Measurements from ENCODE around the gene TROAP. TPM values are rescaled to one million over a fixed set of nuclear protein-coding genes. Genes with fewer than 3 reads are reported as not detected.

Gene TROAP
- total RNA-seq, 1 donor from 2014 or later: 66.3 TPM

GRCh38 chr12:49352351-49352750 is 29.3 kb downstream of the TROAP start:
- H3K4me3 Mint-ChIP-seq: no peak overlapping the region
- DNase-seq (ENCODE audit: extremely low spot score, unreplicated experiment): no peak
- H3K4me1 Mint-ChIP-seq (ENCODE audit: unreplicated experiment): peaks cover 1% of the 10 kb centered on the region
- H3K27ac Mint-ChIP-seq: no peak overlapping the region
- no peaks in the 10 kb centered on the region for H3K36me3 Mint-ChIP-seq
- H3K27me3 Mint-ChIP-seq: peaks cover 38% of the 10 kb centered on the region
- H3K9me3 Mint-ChIP-seq: no peaks in the 10 kb centered on the region
- TF ChIP-seq, protein P1, sequence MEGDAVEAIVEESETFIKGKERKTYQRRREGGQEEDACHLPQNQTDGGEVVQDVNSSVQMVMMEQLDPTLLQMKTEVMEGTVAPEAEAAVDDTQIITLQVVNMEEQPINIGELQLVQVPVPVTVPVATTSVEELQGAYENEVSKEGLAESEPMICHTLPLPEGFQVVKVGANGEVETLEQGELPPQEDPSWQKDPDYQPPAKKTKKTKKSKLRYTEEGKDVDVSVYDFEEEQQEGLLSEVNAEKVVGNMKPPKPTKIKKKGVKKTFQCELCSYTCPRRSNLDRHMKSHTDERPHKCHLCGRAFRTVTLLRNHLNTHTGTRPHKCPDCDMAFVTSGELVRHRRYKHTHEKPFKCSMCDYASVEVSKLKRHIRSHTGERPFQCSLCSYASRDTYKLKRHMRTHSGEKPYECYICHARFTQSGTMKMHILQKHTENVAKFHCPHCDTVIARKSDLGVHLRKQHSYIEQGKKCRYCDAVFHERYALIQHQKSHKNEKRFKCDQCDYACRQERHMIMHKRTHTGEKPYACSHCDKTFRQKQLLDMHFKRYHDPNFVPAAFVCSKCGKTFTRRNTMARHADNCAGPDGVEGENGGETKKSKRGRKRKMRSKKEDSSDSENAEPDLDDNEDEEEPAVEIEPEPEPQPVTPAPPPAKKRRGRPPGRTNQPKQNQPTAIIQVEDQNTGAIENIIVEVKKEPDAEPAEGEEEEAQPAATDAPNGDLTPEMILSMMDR (conservative IDR thresholded peaks at IDR 0.05): no peak

DNA sequence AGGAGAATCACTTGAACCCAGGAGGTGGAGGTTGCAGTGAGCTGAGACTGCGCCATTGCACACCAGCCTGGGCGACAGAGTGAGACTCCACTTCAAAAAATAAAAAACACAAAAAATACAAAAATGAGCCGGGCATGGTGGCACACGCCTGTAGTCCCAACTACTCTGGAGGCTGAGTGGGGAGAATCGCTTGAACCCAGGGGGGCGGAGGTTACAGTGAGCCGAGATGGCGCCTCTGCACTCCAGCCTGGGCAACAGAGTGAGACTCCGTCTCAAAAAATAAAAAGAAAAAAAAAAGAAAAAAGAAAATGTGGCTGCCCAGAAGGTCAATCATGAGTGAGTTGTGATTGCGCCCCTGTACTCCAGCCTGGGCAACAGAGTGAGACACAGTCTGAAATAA is 32.9 kb downstream of the TROAP start:
- H3K27ac Mint-ChIP-seq: no peak overlapping the region
- H3K36me3 Mint-ChIP-seq: no peaks in the 10 kb centered on the region
- DNase-seq (ENCODE audit: extremely low spot score, unreplicated experiment): no peak
- TF ChIP-seq, protein P1 (conservative IDR thresholded peaks at IDR 0.05): no peak
- peaks cover 11% of the 10 kb centered on the region for H3K4me1 Mint-ChIP-seq (ENCODE audit: unreplicated experiment)
- no peaks in the 10 kb centered on the region for H3K9me3 Mint-ChIP-seq
- no peak overlapping the region for H3K4me3 Mint-ChIP-seq
- peaks cover 25% of the 10 kb centered on the region for H3K27me3 Mint-ChIP-seq

- TF ChIP-seq, protein P1 (conservative IDR thresholded peaks at IDR 0.05): peak; percentile 75
- DNase-seq (ENCODE audit: extremely low spot score, unreplicated experiment): no peak
- H3K4me3 Mint-ChIP-seq: no peak overlapping the region
- peaks cover 11% of the 10 kb centered on the region for H3K4me1 Mint-ChIP-seq (ENCODE audit: unreplicated experiment)
- H3K9me3 Mint-ChIP-seq: no peaks in the 10 kb centered on the region
- H3K27ac Mint-ChIP-seq: no peak overlapping the region
- H3K36me3 Mint-ChIP-seq: no peaks in the 10 kb centered on the region
- peaks cover 22% of the 10 kb centered on the region for H3K27me3 Mint-ChIP-seq
Measured at GRCh38 chr12:49357103-49357678, 34.1 kb downstream of the TROAP start.

DNA sequence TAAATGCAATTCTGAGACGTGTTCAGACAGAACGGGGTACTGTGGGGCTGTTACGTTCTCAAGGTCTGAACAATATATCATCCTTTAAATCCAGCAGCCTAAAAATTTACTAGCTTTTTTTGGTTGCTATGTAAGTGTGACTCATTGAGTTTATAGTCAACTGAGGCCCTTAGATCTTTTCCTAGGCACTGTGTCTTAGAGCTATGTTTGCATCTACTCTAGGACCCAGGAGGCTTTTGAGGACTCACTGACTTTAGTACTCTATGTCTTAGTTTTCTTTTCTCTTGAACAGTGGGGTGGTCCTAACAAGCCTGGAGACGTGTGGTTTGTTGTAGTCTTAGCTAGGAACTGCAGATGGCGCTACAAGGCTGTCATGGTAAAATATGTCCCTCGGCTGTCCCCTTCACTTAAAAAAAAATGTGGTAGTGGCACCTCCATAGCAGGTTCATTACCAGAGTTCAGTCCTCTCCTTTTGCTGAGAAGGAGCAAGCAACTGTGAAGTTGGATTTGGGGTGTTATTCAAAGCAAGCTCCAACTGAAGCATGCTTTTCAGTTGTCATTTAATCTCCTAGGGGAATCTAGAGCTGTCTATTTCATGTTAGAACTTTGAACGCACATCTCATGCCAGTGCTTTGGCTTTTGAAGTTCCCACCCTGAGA is 35.6 kb downstream of the TROAP start:
- peaks cover 13% of the 10 kb centered on the region for H3K27me3 Mint-ChIP-seq
- peaks cover 11% of the 10 kb centered on the region for H3K4me1 Mint-ChIP-seq (ENCODE audit: unreplicated experiment)
- H3K36me3 Mint-ChIP-seq: no peaks in the 10 kb centered on the region
- TF ChIP-seq, protein P1 (conservative IDR thresholded peaks at IDR 0.05): peak; percentile 89
- H3K4me3 Mint-ChIP-seq: no peak overlapping the region
- DNase-seq (ENCODE audit: extremely low spot score, unreplicated experiment): peak; percentile 51
- no peaks in the 10 kb centered on the region for H3K9me3 Mint-ChIP-seq
- H3K27ac Mint-ChIP-seq: no peak overlapping the region

GRCh38 chr12:49359671-49360070 is 36.6 kb downstream of the TROAP start:
- no peak overlapping the region for H3K4me3 Mint-ChIP-seq
- peaks cover 10% of the 10 kb centered on the region for H3K27me3 Mint-ChIP-seq
- H3K4me1 Mint-ChIP-seq (ENCODE audit: unreplicated experiment): peaks cover 11% of the 10 kb centered on the region
- TF ChIP-seq, protein P1 (conservative IDR thresholded peaks at IDR 0.05): no peak
- H3K27ac Mint-ChIP-seq: no peak overlapping the region
- H3K36me3 Mint-ChIP-seq: no peaks in the 10 kb centered on the region
- H3K9me3 Mint-ChIP-seq: no peaks in the 10 kb centered on the region
- DNase-seq (ENCODE audit: extremely low spot score, unreplicated experiment): no peak
